Gastrocnemius medialis (tissue), 4 donors: ENCODE results near the gene DEDD2. TPM values are rescaled to one million over a fixed set of nuclear protein-coding genes. Genes with fewer than 3 reads are reported as not detected.

Experiments
- ATAC-seq, 2 donors: fragments of 150-250 bp; one replicate each; pipeline ENCODE4 v1.9.1; 2016
- DNase-seq, 2 donors: peaks; one replicate each; pipeline ENCODE4 v3.0.0-alpha.2; 2019
- H3K27ac ChIP-seq, 4 donors: fragments of 200-600 bp; sonication (generic); 1 replicate in 1 of 4; 2 replicates in 3 of 4; pipeline ENCODE4 v1.5.1; 2016 to 2018; ENCODE audit warnings: mild to moderate bottlenecking in 2 of 4, moderate library complexity in 1 of 4
- H3K27me3 ChIP-seq, 3 donors: fragments of 200-600 bp; sonication (generic) in 2 of 3; 1 replicate in 1 of 3; 2 replicates in 2 of 3; pipeline versions ENCODE4 v1.5.1 to v1.6.0; 2016 to 2019; ENCODE audit warnings: mild to moderate bottlenecking in 1 of 3, moderate library complexity in 1 of 3
- H3K36me3 ChIP-seq, 2 donors: fragments of 200-600 bp; sonication (generic) in 1 of 2; one replicate each; pipeline ENCODE4 v1.5.1; 2017 to 2018
- H3K4me1 ChIP-seq, 2 donors: fragments of 200-600 bp; sonication (generic) in 1 of 2; one replicate each; pipeline ENCODE4 v1.5.1; 2016 to 2017; ENCODE audit warnings: mild to moderate bottlenecking in 2 of 2
- H3K4me3 ChIP-seq, 4 donors: fragments of 200-600 bp; sonication (generic) in 3 of 4; 1 replicate in 1 of 4; 2 replicates in 3 of 4; pipeline ENCODE4 v1.5.1; 2016 to 2019; ENCODE audit warnings: mild to moderate bottlenecking in 2 of 4
- H3K9me3 ChIP-seq, 3 donors: fragments of 200-600 bp; sonication (generic) in 2 of 3; 1 replicate in 1 of 3; 2 replicates in 2 of 3; pipeline ENCODE4 v1.5.1; 2016 to 2019
- POLR2A ChIP-seq, 2 donors: fragments of 450-650 bp; IDR thresholded peaks; one replicate each; pipeline ENCODE4 v1.6.1; 2017; ENCODE audit warnings: antibody characterized with exemption in 2 of 2, mild to moderate bottlenecking in 2 of 2, moderate library complexity in 2 of 2
- in situ Hi-C, 4 donors: fragments of 200-750 bp; cut with MboI; loops; one replicate each; pipeline versions ENCODE4 v1.15.0 to v1.8.0; 2017; ENCODE audit warnings: low sequenced_read_pairs in 4 of 4
- intact Hi-C: fragments of 100-400 bp; cut with DNase I; formaldehyde crosslinking; loops from one replicate; pipeline ENCODE4 v1.15.1; 2023; ENCODE audit warnings: low total_unique reads
- total RNA-seq, 4 donors: library from RNA; depleted of rRNA; stranded (reverse); fragments of >200 nt; gene quantifications; one replicate each; pipeline versions ENCODE4 v1.1.0 to v1.2.3, GENCODE V29; 2016
- TF ChIP-seq, protein P1 (sequence below), 5 experiments: fragments of 450-650 bp in 3 of 5; fragments of 200-600 bp in 2 of 5; sonication (generic) in 2 of 5; IDR thresholded peaks in 4 of 5; conservative IDR thresholded peaks in 1 of 5; 1 replicate in 4 of 5; 2 replicates in 1 of 5; pipeline ENCODE4 v1.5.1; 2016 to 2019; ENCODE audit warnings: antibody characterized with exemption in 5 of 5, mild to moderate bottlenecking in 3 of 5, moderate library complexity in 3 of 5

DEDD2 gene
- total RNA-seq, 4 donors from 2014 or later, result 22.5 to 33.6 (median 29.2) TPM

DNA sequence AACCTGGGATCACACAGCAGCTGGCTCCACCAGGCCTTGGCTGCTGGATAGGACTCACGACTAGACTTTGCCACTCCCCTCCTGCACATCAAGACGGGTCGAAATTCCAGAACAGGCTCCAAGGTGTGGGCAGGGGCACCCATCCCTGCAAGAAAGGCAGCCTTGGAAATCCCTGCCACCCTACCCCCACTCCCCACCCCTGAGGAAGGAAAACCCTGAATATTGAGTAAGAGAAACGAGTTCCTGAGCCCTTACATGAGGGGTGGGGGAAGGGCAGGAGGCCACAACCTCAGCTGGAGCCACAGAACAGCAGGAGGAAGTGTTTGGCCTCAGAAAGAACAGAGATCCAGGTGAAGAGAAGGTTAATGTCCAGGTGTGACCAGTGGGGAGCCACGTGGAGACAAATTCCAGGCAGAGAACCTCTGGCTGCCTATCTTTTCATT lies 20.1 kb downstream of the DEDD2 start:
- H3K4me3 ChIP-seq, result no peak overlapping the region
- ATAC-seq (no peak), DNase-seq (no peak)
- H3K36me3 ChIP-seq, result peaks cover 0 to 31% of the 10 kb centered on the region in 2 donors
- H3K9me3 ChIP-seq, result no peaks in the 10 kb centered on the region
- TF ChIP-seq, protein P1, sequence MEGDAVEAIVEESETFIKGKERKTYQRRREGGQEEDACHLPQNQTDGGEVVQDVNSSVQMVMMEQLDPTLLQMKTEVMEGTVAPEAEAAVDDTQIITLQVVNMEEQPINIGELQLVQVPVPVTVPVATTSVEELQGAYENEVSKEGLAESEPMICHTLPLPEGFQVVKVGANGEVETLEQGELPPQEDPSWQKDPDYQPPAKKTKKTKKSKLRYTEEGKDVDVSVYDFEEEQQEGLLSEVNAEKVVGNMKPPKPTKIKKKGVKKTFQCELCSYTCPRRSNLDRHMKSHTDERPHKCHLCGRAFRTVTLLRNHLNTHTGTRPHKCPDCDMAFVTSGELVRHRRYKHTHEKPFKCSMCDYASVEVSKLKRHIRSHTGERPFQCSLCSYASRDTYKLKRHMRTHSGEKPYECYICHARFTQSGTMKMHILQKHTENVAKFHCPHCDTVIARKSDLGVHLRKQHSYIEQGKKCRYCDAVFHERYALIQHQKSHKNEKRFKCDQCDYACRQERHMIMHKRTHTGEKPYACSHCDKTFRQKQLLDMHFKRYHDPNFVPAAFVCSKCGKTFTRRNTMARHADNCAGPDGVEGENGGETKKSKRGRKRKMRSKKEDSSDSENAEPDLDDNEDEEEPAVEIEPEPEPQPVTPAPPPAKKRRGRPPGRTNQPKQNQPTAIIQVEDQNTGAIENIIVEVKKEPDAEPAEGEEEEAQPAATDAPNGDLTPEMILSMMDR (IDR thresholded peaks at IDR 0.05 in 4 of 5, conservative IDR thresholded peaks at IDR 0.05 in 1 of 5), result no peak
- TF ChIP-seq POLR2A (IDR thresholded peaks at IDR 0.05), result no peak
- intact Hi-C loops, result no loop called here
- in situ Hi-C loops, result no loop called here
- H3K4me1 ChIP-seq, result no peaks in the 10 kb centered on the region
- no peak overlapping the region for H3K27ac ChIP-seq
- no peaks in the 10 kb centered on the region for H3K27me3 ChIP-seq

GRCh38 chr19:42196011-42197001 lies 21.2 kb downstream of the DEDD2 start:
- Histone ChIP-seq H3K4me1 (no peaks in the 10 kb centered on the region), H3K27me3 (no peaks in the 10 kb centered on the region), H3K27ac (no peak overlapping the region), H3K36me3 (peaks cover 0 to 31% of the 10 kb centered on the region in 2 donors), H3K4me3 (no peak overlapping the region), H3K9me3 (no peaks in the 10 kb centered on the region)
- TF ChIP-seq POLR2A (IDR thresholded peaks at IDR 0.05), result no peak
- TF ChIP-seq, protein P1 (IDR thresholded peaks at IDR 0.05 in 4 of 5, conservative IDR thresholded peaks at IDR 0.05 in 1 of 5), result no peak
- intact Hi-C loops (no loop called here), in situ Hi-C loops (no loop called here)
- no peak for DNase-seq
- no peak for ATAC-seq

GRCh38 chr19:42193706-42194105 lies 23.8 kb downstream of the DEDD2 start:
- no peak for TF ChIP-seq POLR2A (IDR thresholded peaks at IDR 0.05)
- TF ChIP-seq, protein P1 (IDR thresholded peaks at IDR 0.05 in 4 of 5, conservative IDR thresholded peaks at IDR 0.05 in 1 of 5), result no peak
- Histone ChIP-seq H3K27ac (no peak overlapping the region), H3K4me1 (no peaks in the 10 kb centered on the region), H3K36me3 (peaks cover 0 to 13% of the 10 kb centered on the region in 2 donors), H3K4me3 (no peak overlapping the region), H3K9me3 (no peaks in the 10 kb centered on the region), H3K27me3 (no peaks in the 10 kb centered on the region)
- no peak for ATAC-seq
- in situ Hi-C loops (no loop called here), intact Hi-C loops (no loop called here)
- DNase-seq, result no peak

- no peaks in the 10 kb centered on the region for H3K27me3 ChIP-seq
- no peak for DNase-seq
- no peak for TF ChIP-seq POLR2A (IDR thresholded peaks at IDR 0.05)
- TF ChIP-seq, protein P1 (IDR thresholded peaks at IDR 0.05 in 4 of 5, conservative IDR thresholded peaks at IDR 0.05 in 1 of 5), result no peak
- H3K27ac ChIP-seq, result no peak overlapping the region
- no peak overlapping the region for H3K4me3 ChIP-seq
- in situ Hi-C loops (no loop called here), intact Hi-C loops (no loop called here)
- H3K36me3 ChIP-seq, result peaks cover 0 to 9% of the 10 kb centered on the region in 2 donors
- no peaks in the 10 kb centered on the region for H3K9me3 ChIP-seq
- ATAC-seq, result no peak
- H3K4me1 ChIP-seq, result no peaks in the 10 kb centered on the region
These were observed 24.2 kb downstream of the DEDD2 start for GRCh38 chr19:42193294-42193693.
